GM19328 (cell line): ENCODE data around the gene NT5DC1.

Experiments
- ATAC-seq: cut with Tn5 transposase; IDR thresholded peaks from one replicate; pipeline ENCODE4 v1.9.1; 2021; ENCODE audit warnings: mild to moderate bottlenecking, moderate library complexity; ENCODE audit not compliant: unreplicated experiment

Gene NT5DC1

DNA sequence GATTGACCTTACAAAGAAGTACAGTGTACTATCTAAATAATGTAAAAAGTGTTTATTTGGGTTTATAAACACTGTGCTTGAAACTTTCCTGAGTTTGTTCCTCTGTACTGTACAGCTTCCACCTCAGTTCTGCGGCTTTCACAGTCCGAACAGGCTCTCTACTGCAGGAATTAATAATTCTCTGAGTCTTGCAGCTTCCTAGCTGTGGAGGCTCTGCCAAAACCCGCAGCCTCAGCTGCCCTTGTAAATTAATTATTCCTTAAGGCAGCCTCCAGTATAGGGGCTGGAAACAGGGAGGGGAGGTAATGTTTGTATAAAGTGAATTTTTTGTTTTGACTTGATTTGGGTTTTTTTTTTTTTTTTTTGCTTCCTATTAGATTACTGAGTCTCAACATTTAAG, 134.0 kb downstream of the NT5DC1 start:
- no peak for ATAC-seq

DNA sequence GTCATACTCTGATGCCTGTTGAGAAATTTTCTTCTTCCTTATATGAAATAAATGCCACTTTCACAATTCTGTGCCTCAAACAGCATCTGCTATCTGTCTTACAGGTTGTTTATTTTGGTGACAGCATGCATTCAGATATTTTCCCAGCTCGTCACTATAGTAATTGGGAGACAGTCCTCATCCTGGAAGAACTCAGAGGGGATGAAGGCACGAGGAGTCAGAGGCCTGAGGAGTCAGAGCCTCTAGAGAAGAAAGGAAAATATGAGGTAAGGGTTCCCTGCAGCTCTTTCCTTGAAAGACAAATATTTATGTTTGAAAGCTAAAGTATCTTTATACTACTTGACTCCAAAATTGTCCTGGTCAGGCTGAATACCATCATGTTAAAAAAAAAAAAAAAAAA, 137.4 kb downstream of the NT5DC1 start:
- ATAC-seq: no peak

DNA sequence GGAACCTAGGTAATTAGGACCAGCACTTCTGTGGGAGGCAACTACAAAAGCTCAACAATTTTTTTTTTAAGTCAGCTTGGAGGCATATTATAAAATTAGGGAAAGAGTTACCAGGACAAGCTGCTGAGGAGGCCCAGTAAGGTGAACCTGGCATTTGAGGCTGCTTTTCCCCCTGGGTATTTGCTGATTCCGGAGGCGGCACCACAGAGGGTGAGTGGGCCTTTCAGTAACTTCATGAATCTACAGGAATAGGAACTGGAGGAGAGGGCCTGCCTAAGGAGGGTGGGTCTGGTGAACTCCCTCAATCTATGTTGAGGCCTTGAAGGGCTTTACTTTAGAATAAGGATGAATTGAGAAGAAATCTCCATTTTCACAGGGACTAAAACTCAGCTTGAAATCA, 138.6 kb downstream of the NT5DC1 start:
- no peak for ATAC-seq

DNA sequence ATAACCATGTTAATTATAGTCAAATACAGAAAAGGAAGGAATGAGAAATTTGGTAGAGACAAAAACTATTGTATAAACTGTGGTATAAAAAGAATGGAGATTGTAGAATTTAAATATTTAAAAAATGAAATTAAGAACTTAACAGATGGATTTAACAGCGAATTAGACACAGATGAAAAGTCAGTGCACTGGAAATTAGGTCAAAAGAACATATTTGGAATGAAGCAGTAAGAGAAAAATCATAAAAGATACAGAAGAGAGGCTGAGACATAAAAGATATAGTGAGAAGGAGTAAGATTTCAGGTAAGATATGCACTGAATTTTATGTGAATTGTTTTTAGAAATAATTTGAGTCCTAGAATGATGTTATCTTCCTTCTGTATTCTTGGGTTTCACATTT, 139.2 kb downstream of the NT5DC1 start:
- no peak for ATAC-seq

DNA sequence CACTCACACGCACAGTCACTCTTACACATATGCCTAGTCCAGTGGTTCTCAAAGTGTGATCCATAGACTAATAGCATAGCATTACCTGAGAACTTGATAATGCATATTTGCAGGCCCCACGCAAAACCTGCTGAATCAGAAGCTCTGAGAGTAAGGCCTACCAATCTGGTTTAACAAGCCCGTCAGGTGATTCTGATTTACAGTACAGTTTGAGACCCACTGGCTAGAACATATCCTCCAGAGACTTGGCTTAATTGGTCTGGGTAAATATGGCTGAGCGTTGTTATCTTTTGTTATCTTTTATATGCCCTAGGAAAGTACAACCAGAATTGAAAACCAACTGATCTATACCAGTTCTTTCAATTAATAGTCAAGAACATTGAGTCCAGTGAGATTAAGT, 143.6 kb downstream of the NT5DC1 start:
- no peak for ATAC-seq

DNA sequence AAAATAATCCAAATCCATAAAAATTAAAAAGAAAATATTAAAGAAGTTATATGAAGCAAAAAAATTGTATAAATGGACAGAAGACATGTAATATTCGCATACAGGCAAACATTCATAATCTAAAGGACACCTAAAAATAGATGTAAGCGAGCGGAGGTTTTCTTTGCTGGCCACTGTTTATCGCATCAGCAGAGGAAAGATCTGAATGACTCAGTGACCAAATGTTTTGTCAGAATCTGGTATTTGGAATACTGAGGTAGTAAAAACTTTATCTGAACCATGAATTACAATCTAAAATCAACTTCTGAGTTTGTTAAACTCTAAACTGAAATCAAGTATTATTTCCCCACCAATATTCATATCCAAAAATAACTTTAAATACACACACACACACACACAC, 145.4 kb downstream of the NT5DC1 start:
- ATAC-seq: no peak

DNA sequence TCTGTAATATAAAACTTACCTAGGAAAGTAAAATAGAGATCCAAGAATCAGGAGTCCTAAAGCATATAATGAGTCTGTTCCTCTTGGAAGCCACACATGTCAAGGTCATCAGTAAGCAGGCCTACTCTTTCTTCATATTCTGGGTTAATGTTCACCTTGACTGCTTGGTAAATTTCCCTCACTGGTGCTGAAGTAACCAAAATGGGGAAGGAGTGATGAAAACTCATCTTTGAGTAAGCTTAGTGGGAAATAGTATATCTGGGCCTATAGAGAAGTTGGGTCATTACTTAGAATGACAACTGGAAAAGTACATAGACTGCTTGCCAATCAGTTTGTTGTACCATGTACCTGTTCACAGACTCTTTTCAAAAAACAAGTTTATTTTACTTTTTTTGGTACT, 146.6 kb downstream of the NT5DC1 start:
- no peak for ATAC-seq

DNA sequence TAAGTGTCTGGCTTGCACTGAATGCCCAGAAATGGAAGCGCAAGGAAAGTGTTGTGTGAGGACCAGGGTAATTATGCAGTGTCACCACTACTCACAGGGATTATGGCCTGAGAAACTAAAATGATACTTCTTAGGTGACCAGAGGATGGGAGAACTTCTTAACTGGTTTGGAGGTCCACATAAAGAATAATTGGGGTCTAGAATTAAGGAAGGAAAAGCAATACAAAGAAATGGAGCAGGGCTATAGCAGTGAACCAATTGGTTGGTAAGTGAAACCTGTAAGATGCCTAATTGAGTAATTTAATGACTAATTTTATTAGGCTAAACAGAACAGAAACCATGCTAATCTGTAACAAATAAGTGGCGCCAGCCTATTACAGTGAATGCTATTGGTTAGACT, 147.9 kb downstream of the NT5DC1 start:
- no peak for ATAC-seq

DNA sequence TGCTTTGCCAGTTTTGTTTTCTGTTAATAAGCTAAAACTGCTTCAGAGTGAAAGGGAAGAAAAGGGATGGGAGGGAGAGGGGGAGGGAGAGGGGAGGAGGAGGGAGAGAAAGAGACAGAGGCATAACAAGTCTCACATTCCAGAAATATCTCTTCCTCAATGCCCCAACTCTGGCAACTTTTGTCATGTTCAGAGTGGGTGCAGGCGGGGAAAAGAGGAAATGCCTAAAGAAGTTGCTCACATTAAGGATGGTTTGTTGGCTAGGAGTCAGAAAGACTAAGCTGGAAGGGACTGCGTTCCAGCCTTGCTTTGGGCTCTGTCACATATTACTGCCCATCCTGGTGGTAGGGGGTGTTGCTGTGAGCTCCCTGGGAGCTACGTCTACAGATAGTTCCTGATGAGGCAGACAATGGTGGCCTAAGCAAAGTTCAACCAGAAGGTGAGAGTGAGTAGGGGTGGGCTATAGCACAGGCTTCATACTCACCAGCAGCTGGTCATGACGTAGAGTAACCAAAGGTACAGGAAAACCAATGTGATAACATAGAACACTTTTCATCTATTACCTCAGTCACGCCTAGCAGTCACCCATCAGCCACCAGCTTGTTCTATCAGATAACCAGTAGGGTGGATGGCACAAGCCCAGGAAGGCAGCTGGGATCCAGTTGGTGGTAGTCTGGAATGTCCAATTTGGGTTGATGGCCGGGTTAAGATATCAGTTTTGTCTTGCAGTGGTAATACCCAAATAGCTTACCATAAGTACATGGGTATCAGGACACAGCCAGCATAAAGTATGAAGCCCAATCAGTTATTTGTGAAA, 151.1 kb downstream of the NT5DC1 start:
- ATAC-seq: no peak

DNA sequence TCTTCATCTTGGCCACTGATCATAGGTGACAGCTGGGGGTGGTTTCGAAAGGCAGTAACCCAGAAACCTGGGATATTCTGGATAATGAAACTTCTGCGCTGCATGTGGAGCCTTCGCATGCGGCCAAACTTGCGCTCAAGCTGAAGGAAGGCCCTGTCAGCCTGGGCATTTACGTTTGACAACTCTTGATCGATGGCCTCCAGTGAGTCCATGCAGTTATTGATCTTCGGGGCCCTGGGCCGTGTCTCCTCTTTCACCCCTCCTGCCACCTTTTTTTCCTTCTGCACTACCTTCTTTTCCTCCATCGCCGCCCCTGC, 152.5 kb downstream of the NT5DC1 start:
- no peak for ATAC-seq

DNA sequence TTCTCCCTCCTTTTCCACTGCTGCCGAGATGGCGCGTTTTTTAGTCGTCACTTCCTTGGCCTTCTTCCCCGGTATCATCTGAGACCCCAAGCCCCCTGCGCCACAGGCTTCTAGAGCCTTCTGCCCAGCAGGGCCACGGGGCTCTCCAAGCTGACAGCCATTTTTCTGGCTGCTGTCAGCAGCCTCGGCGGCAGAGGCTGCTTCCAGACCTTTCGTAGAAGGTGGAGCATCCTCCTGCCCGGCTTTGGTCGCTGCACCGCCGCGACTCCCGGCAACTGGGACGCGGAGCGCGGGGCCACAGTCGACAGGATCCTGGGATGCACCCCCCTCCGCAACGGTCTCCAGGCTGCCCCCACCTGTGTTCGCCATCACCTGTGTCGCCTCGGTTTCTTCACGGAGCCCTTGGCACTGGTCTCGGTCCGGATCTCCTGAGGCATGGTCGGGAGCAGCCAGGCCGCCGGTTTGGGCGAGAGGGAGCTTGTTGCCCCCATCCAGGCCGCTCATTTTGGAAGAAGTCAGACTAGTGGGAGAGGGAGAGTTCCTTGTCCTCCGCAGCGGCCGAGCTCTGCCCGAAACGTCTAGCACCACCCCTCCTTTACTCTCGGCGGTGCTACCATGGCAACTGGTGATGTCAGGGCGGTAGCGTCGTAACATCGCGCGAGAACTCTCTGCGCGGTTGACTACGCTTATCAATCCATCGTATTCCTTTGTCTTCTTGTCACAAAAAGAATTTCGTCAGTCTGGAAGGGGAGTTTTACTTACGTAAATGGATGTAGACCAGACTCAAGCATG, 153.0 kb downstream of the NT5DC1 start, which contains the start of gene TSPYL4:
Gene TSPYL4 (minus strand): TSS at position 571 of the 792 bp plus-strand sequence. CDS start 67 bp downstream, at position 504.
- peak; percentile 100 for ATAC-seq

DNA sequence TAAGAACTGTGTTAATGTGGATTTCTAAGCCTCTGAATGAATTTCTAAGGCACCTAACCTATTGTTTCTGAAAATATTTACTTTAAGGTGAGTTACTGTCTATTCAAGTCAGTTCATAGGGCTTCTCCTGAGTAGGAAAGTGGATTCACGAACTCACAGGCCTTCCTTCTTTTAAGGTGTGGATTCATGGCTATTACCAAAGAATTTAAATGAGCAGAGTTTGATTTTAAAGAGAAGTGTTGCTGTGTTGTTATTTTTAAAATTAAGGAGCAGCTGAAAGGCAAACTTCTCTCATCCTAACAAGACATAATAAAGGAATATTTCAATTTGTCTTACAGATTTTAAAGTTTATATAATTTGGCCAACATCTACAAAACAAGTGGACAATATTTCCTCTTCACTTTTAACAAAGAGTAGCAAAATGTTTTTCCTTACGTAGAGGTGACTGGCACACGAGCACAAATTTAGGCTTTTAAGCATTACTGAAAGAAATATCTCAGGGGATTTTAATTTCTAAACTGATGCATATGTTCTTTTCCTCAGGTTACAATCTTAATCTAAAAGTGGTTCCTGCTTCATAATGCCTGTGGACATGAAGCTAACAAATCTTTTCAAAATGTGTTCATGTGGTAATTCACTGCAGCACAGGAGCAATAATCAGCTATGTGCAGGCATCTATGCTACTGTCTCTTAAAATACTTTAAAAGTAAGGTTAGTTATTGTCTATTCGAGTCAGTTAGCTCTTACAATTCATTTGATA, 153.8 kb downstream of the NT5DC1 start:
- peak; percentile 31 for ATAC-seq

DNA sequence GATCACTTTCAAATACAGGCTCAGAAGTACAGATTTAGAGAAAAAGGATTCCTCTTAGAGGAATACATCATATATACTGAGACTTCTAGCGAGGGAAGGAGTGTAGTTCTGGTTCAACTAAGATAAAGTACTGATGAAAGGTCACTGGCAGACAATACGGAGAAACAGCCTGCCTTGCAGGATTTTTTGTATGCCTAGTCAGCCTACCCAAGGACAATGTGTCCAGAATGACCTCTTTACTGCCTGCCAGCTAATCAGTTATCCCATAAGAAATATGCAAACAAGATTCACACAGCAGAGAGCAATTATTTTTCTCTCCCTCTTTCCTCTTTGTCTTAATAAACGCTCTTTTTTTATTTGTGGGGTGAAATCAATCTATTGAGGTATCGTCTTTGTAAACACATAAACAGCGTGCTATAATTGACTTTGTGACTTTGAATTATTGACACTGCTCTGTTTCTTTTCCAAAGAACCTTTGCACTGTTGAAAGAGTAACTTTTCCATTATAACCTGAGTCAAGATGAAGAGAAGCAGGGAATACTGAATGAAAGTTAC, 154.7 kb downstream of the NT5DC1 start:
- ATAC-seq: no peak

DNA sequence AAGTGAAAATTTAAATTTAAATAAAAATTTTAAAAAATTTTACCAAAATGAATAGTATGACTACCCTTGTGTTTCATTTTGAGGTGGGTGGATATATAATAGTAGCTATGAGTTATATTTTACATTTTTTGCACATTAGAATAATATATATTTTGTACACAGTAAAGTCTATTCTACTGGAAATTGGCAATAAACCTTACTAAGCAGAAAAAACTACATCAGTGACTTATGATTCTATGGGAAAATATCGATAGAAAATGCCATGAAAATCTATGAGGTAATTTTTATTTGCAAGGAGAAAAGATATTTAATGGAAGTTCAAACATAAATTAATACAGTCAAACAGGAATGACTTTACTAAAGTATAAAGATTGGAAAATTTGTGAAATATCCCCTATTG, 156.0 kb downstream of the NT5DC1 start:
- no peak for ATAC-seq

DNA sequence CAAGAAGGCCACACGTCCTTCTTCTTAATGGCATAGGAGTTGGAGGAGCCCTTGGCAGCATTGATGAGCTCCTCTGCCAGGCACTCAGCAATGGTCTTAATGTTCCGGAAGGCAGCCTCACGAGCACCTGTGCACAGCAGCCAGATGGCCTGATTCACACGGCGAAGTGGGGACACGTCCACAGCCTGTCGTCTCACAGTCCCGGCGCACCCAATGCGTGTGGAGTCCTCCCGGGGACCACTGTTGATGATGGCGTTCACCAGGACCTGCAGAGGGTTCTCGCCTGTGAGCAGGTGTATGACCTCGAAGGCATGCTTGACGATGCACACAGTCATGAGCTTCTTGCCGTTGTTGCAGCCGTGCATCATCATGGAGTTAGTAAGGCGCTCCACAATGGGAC, 157.9 kb downstream of the NT5DC1 start:
- ATAC-seq: no peak

DNA sequence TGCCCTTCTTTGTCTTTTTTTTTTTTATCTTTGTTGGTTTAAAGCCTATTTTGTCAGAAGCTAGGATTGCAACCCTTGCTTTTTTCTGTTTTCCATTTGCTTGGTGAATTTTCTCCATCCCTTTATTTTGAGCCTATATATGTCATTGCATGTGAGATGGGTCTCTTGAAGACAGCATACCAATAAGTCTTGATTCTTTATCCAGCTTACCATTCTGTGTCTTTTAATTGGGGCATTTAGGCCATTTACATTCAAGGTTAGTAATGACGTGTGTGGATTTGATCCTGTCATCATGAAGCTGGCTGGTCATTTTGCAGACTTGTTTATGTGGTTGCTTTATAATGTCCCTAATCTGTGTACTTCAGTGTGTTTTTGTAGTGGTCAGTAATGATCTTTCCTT, 162.7 kb downstream of the NT5DC1 start:
- ATAC-seq: no peak

DNA sequence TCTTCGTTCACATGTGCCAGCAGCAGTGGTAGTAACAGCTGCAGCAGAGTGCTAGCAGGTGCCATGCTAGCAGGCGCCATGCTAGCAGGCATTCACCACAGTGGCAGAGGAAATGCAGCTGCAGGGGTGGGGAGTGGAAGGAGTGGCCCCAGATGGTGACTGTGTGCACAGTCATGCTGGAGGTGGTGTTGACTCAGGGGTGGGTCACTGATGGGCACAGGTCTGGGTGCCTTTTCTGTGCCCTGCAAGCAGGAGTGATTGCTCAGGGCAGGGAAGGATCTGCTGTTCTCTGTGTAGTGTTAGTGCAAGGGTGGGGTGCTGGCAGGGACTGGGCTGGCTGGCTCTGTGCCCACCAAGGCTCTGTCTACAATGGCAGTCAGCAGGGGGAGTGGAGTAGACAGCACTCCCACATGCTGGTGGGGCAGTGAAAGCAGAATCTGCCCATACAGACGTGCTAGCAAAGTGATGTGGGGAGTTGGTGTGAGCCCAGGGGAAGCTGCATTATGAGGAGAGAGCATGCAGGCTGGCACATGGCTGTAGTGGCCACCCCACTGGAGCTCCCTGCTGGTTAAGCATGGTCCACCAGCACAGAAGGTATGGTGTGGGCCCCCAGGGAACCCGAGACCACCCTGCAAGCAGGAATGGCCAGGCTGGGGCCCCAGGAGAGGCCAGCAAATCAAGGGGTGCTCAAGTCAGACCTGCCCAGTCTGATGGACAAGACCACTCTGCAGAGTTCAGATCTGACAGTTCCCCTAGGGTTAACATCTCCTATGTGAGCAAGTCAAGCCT, 164.6 kb downstream of the NT5DC1 start:
- no peak for ATAC-seq

DNA sequence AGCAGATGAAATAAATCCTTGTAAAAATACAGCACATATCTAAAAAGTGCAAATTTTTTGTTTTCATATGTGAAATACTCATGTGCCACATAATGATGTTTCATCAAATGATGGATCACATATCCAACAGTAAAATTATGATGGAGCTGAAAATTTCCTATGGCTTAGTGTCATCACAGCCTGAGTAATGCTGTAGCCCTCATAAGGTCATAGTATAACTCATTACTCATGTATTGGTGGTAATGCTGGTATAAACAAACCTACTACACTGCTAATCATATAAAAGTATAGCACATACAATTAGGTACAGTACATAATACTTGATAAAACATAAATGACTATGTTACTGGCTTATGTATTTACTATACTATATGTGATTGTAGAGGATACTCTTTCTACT, 166.2 kb downstream of the NT5DC1 start:
- ATAC-seq: no peak

DNA sequence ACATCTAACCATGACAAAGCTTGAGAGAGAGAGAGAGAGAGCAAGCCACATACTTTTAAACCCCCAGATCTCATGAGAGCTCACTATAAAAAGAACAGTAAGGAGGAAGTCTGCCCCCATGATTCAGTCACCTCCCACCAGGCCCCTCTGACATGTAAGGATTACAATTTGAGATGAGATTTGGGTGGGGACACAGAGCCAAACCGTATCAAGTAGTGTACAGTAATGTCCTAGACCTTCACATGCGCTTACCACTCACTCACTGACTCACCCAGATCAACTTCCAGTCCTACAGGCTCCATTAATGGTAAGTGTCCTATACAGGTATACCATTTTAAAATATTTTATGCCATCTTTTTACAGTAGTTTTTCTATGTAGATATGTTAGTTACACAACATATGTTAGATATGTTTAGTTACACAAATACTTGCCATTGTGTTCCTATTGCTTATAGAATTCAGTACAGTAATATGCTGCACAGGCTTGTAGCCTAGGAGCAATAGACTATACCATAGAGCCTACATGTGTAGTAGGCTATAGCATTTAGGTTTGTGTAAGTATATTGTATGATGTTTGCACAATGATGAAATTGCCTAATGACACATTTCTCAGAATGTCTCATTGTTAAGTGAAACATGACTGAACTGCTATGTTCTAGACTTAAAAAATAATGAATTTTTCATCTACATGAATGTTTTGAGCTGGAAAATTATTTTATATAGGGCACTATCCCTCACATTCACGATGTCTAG, 167.4 kb downstream of the NT5DC1 start:
- no peak for ATAC-seq
